GM12864 (cell line): ENCODE measurements around the gene RFPL4AL1.
"Not testable (repeated sequence)": the region's sequence is repeated elsewhere in the genome, so short reads cannot be mapped to it uniquely, and the experiment has no call there.

Source experiments
- DNase-seq: peaks from one replicate; pipeline ENCODE4 v3.0.0-alpha.2; 2011; ENCODE audit warnings: low read depth
- H3K4me3 ChIP-seq: 2 replicates; pipeline ENCODE4 v1.5.1; 2011; ENCODE audit warnings: mild to moderate bottlenecking, low read depth, low read length, control low read depth
- TF ChIP-seq, protein P1 (sequence below): IDR thresholded peaks from 2 replicates; pipeline ENCODE4 v1.5.1; 2011; ENCODE audit warnings: low read depth, mild to moderate bottlenecking, moderate library complexity, low read length, control low read depth, inconsistent platforms; ENCODE audit errors: missing control alignments

Gene RFPL4AL1

DNA sequence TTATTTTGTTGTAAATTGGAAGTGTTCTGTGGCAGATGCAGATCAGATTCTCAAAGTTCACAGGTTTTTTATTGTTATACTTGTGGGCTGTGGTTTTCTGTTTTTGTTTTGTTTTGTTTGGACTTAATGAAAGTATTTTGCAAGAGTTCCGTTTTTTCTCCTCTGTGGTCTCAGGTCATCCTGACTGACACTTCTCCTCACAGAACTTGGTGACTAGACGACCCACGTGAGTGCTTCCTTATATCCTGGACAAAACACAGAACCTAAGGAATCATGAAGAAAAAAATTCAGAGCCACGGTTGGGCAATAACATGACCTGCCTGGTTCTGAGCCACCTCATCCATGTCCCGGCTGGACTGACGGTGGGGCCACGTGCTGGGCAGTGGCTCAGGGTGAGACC, 2.5 kb upstream of the RFPL4AL1 start:
- DNase-seq: no peak
- no peak overlapping the region for H3K4me3 ChIP-seq
- TF ChIP-seq, protein P1, sequence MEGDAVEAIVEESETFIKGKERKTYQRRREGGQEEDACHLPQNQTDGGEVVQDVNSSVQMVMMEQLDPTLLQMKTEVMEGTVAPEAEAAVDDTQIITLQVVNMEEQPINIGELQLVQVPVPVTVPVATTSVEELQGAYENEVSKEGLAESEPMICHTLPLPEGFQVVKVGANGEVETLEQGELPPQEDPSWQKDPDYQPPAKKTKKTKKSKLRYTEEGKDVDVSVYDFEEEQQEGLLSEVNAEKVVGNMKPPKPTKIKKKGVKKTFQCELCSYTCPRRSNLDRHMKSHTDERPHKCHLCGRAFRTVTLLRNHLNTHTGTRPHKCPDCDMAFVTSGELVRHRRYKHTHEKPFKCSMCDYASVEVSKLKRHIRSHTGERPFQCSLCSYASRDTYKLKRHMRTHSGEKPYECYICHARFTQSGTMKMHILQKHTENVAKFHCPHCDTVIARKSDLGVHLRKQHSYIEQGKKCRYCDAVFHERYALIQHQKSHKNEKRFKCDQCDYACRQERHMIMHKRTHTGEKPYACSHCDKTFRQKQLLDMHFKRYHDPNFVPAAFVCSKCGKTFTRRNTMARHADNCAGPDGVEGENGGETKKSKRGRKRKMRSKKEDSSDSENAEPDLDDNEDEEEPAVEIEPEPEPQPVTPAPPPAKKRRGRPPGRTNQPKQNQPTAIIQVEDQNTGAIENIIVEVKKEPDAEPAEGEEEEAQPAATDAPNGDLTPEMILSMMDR: no peak

DNA sequence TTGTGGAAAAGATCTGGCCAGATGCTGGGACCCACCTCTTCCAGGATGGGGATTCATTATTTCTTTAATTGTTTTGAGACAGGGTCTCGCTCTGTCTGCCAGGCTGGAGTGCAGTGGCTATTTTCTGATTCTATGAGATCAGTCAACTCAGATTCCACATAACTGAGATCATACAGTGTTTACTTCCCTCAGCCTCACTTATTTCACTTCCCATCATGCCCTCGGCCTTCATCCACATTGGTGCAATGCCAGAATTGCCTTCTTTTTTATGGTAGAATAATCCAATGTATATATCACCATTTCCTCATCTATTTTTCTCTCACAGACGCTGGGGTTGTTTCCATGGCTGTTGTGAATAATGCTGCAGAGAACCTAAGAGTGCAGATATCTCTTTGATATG, 714 bp downstream of the RFPL4AL1 start:
- not testable (repeated sequence) for H3K4me3 ChIP-seq, DNase-seq

DNA sequence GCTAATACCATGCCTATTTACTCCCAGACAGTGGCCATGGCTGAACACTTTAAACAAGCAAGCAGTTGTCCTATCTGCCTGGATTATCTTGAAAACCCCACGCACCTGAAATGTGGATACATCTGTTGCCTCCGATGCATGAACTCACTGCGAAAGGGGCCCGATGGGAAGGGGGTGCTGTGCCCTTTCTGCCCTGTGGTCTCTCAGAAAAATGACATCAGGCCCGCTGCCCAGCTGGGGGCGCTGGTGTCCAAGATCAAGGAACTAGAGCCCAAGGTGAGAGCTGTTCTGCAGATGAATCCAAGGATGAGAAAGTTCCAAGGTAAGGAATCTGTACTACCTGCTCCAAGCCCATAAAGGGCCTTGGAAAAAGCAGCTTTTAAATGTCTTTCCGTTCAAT, 8.6 kb downstream of the RFPL4AL1 start:
- no peak overlapping the region for H3K4me3 ChIP-seq

DNA sequence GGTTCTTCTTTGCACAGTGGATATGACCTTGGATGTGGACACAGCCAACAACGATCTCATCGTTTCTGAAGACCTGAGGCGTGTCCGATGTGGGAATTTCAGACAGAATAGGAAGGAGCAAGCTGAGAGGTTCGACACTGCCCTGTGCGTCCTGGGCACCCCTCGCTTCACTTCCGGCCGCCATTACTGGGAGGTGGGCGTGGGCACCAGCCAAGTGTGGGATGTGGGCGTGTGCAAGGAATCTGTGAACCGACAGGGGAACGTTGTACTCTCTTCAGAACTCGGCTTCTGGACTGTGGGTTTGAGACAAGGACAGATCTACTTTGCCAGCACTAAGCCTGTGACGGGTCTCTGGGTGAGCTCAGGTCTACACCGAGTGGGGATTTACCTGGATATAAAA, 9.4 kb downstream of the RFPL4AL1 start:
- no peak for DNase-seq
- TF ChIP-seq, protein P1: no peak
- H3K4me3 ChIP-seq: no peak overlapping the region

More for the DNA sequence above, 8.6 kb downstream of the RFPL4AL1 start:
- no peak for DNase-seq
- TF ChIP-seq, protein P1: peak; percentile 59

DNA sequence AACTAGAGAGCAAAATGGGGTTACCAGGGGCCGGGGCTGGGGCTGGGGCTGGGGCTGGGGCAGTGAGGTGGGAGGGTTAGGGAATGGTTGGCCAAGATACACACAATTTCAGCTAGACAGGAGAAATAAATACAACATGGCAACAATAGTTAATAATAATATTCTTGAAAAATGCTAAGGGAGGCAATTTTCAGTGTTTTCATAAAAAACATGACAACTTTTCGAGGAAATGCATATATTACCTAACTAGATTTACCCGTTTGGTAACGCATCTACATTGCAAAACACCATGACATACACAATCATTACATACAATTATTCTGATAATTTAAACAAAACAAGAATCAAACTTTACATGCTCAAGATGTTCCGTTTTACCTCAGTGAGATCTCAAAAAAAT, 12.2 kb downstream of the RFPL4AL1 start:
- TF ChIP-seq, protein P1: no peak
- no peak for DNase-seq
- no peak overlapping the region for H3K4me3 ChIP-seq

DNA sequence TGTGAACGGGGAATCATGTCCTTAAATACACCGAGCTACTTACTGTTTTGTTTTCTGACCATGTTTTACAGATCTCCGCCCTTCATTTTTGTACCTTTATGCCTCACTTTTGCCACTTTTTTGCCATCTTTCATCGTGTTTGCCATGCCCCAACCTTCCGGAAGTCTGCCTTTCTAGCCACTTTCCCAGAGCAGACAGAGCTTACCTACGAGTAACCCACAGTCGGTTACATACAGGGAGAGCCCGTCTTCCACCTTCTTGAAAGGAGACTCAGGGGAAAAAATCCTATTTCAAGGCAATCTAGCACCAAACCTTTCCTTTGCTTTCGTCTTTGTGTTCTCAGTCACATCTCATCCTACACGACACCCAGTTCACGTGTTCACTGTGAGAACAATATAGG, 26.1 kb downstream of the RFPL4AL1 start:
- H3K4me3 ChIP-seq: no peak overlapping the region
- TF ChIP-seq, protein P1: no peak
- DNase-seq: no peak

DNA sequence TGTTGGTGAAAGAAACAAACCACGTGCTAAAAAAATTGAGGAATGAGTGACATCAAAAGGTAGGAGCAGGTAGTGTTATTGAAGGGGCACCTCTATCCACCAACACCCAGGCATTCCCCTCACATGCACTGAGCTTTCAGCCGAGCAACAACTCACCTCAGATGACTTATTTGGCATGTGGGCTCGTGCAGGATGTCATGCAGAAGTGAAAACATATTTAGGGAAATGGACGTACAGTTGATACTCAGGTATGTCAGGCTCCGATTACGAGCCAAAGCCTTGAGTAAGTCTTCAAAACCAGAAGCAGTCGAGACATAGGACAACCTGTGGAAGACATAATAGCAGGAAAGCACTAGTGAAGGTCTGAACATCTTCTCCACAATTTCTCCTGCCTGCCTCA, 32.5 kb downstream of the RFPL4AL1 start:
- TF ChIP-seq, protein P1: no peak
- no peak overlapping the region for H3K4me3 ChIP-seq
- DNase-seq: no peak

DNA sequence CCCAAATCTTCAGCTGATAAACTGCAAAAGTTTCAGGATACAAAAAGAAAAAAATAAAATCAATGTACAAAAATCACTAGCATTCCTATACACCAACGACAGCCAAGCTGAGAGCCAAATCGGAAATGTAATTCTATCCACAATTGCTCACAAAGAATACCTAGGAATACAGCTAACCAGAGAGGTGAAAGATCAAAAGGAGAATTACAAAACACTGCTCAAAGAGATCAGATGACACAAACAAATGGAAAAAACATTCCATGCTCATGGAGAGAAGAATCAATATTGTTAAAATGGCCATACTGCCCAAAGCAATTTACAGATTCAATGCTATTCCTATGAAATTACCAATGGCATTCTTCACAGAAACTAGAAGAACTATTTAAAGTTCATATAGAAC, 33.4 kb downstream of the RFPL4AL1 start:
- TF ChIP-seq, protein P1: no peak
- H3K4me3 ChIP-seq: no peak overlapping the region
- DNase-seq: no peak
